ENCODE data around the gene HOXB2.
A peak's percentile ranks its signal among the peaks of the same experiment; 100 is the strongest.

Gene HOXB2

DNA sequence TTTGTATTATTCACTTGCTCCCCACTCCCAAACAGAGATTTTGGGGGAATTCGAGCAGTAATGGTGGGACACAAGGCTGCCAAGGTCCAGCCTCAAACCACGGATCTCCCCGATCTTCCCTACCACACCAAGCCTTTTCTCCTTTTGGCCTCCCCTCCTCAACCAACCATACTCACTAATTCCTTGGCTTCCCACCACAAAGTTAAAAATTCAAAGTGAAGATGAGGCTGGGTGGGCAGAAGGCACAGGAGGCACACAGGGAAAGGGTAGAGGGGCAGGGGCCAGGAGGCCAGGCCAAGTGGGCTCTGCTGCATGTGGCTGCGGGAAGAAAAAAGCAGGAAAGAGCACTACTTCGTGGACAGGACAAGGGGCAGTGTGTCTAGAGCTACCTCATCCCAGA lies 18.0 kb upstream of the HOXB2 start:
- no peaks in the 10 kb centered on the region for H3K27me3 ChIP-seq (ENCODE audit: insufficient read depth, low read length, poor library complexity, severe bottlenecking)
- TF ChIP-seq CTCF (conservative IDR thresholded peaks at IDR 0.05; ENCODE audit: low read length) (no peak), EZH2phosphoT487 (IDR thresholded peaks at IDR 0.05; ENCODE audit: borderline replicate concordance) (no peak)

GRCh38 chr17:48561884-48562810 lies 17.2 kb upstream of the HOXB2 start:
- Histone ChIP-seq H3K4me2 (ENCODE audit: low read depth, low read length, poor library complexity, severe bottlenecking) (peak overlapping the region; percentile 82), H3K36me3 (ENCODE audit: insufficient read depth, low read length) (peaks cover 86% of the 10 kb centered on the region; the same call in 1 of the 2 replicates), H2AFZ (ENCODE audit: low read length) (no peak overlapping the region), H3K27me3 (ENCODE audit: insufficient read depth, low read length, poor library complexity, severe bottlenecking) (no peaks in the 10 kb centered on the region), H3K9ac (ENCODE audit: low read depth, low read length, poor library complexity, severe bottlenecking) (peak overlapping the region; percentile 78), H4K20me1 (ENCODE audit: insufficient read depth, low read length, poor library complexity, severe bottlenecking) (peaks cover 91% of the 10 kb centered on the region), H3K4me3 (ENCODE audit: low read length, poor library complexity, severe bottlenecking) (peak overlapping the region; percentile 89), H3K9me2 (replicated peaks; ENCODE audit: low read depth, low read length) (no peaks in the 10 kb centered on the region), H3F3A (ENCODE audit: low read depth) (peaks cover 11% of the 10 kb centered on the region), H3K9me3 (ENCODE audit: insufficient read depth, low read depth, low read length) (no peaks in the 10 kb centered on the region), H3K4me1 (ENCODE audit: insufficient read depth, low read length, poor library complexity, severe bottlenecking) (peaks cover 89% of the 10 kb centered on the region), H3K79me2 (ENCODE audit: insufficient read depth, low read length) (peaks cover 100% of the 10 kb centered on the region)
- TF ChIP-seq EZH2phosphoT487 (IDR thresholded peaks at IDR 0.05; ENCODE audit: borderline replicate concordance) (no peak), CTCF (conservative IDR thresholded peaks at IDR 0.05; ENCODE audit: low read length) (peak; percentile 50)

More for the DNA sequence above, 18.0 kb upstream of the HOXB2 start:
- no peak overlapping the region for H2AFZ ChIP-seq (ENCODE audit: low read length)
- peaks cover 91% of the 10 kb centered on the region for H4K20me1 ChIP-seq (ENCODE audit: insufficient read depth, low read length, poor library complexity, severe bottlenecking)
- H3K9ac ChIP-seq (ENCODE audit: low read depth, low read length, poor library complexity, severe bottlenecking): peak overlapping the region; percentile 78
- H3K79me2 ChIP-seq (ENCODE audit: insufficient read depth, low read length): peaks cover 100% of the 10 kb centered on the region
- peaks cover 89% of the 10 kb centered on the region for H3K4me1 ChIP-seq (ENCODE audit: insufficient read depth, low read length, poor library complexity, severe bottlenecking)
- no peaks in the 10 kb centered on the region for H3K9me2 ChIP-seq (replicated peaks; ENCODE audit: low read depth, low read length)
- H3K4me3 ChIP-seq (ENCODE audit: low read length, poor library complexity, severe bottlenecking): peak overlapping the region; percentile 89
- peaks cover 11% of the 10 kb centered on the region for H3F3A ChIP-seq (ENCODE audit: low read depth)
- peak overlapping the region; percentile 82 for H3K4me2 ChIP-seq (ENCODE audit: low read depth, low read length, poor library complexity, severe bottlenecking)
- no peaks in the 10 kb centered on the region for H3K9me3 ChIP-seq (ENCODE audit: insufficient read depth, low read depth, low read length)
- peaks cover 83% of the 10 kb centered on the region; the same call in 1 of the 2 replicates for H3K36me3 ChIP-seq (ENCODE audit: insufficient read depth, low read length)

DNA sequence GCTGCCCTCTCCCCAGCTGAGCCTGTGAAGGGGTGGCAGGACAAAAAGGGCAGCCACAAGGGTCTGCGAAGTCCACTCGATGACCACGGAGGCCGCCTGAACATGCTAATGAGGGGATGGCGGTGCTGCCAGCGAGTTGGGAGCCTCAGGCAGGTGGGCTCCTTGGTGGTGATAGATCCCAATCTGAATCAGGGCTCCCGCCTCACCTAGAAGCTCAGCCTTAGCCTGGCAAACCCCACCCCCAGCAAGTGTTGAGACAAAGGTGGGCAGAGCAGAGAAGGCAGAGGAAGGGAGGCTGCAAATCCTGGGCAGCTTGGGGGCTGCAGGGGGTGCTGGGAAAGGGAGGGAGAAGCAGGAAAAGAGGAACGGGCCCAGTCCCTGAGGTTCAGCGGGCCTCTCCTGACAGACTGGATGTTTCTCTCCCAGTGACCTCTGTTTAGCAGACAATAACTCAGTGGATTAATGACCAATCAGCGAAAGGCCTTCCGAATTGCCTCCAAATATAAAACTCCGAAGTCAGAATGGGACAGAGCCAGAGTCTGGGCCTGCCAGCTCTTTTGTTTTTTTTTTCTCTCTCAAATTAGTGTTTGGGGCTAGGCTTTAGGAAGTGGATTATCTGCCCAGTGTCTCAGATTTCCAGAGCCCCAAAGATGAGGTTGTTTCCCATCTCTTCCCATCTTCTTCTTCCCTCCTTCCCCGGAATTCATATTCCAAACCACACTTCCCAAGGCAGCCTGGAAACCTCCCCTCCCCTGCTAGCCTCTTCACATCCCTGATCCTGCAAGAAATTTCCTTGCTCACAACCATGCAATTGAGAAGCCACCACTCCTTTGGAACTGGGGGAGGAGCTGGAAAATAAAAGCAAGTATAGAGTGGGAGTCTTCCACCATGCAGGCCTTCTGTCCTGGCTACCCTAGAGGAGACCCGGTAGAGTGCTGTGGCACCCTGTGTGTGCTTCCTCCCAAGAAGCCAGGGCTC lies 15.2 kb upstream of the HOXB2 start:
- peak overlapping the region; percentile 89 for H3K4me3 ChIP-seq (ENCODE audit: low read length, poor library complexity, severe bottlenecking)
- H3K4me2 ChIP-seq (ENCODE audit: low read depth, low read length, poor library complexity, severe bottlenecking): peak overlapping the region; percentile 82
- peak overlapping the region; percentile 43 for H3K9ac ChIP-seq (ENCODE audit: low read depth, low read length, poor library complexity, severe bottlenecking)
- no peaks in the 10 kb centered on the region for H3K9me2 ChIP-seq (replicated peaks; ENCODE audit: low read depth, low read length)
- peaks cover 100% of the 10 kb centered on the region for H3K79me2 ChIP-seq (ENCODE audit: insufficient read depth, low read length)
- no peak for TF ChIP-seq EZH2phosphoT487 (IDR thresholded peaks at IDR 0.05; ENCODE audit: borderline replicate concordance)
- no peak for TF ChIP-seq CTCF (conservative IDR thresholded peaks at IDR 0.05; ENCODE audit: low read length)
- no peak overlapping the region for H2AFZ ChIP-seq (ENCODE audit: low read length)
- H3K9me3 ChIP-seq (ENCODE audit: insufficient read depth, low read depth, low read length): no peaks in the 10 kb centered on the region
- H3K4me1 ChIP-seq (ENCODE audit: insufficient read depth, low read length, poor library complexity, severe bottlenecking): peaks cover 82% of the 10 kb centered on the region
- peaks cover 91% of the 10 kb centered on the region for H4K20me1 ChIP-seq (ENCODE audit: insufficient read depth, low read length, poor library complexity, severe bottlenecking)
- peaks cover 82% of the 10 kb centered on the region for H3K36me3 ChIP-seq (ENCODE audit: insufficient read depth, low read length)
- peaks cover 11% of the 10 kb centered on the region for H3F3A ChIP-seq (ENCODE audit: low read depth)
- H3K27me3 ChIP-seq (ENCODE audit: insufficient read depth, low read length, poor library complexity, severe bottlenecking): no peaks in the 10 kb centered on the region
